ENCODE measurements around the gene CSTB.

DNA sequence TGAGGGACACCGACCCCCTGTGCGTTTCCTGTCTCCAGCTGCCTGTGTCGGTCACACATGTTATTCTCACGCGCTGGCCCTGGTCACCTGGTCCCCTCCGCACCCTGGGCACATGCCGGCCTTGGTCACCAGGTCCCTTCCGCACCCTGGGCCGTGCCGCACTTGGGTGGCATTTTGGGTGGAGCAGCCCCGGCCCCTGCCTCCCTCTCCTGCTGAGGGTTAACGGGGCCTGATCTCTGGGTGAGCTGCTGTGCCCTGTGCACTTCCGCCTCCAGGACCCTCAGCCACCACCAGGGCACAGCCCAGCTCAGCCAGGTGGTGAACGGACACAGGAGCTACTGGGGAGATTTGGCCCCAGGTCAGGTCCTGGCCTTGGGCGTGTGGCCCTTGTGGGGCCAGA is 39.9 kb upstream of the CSTB start:
- TF ChIP-seq, protein P1, sequence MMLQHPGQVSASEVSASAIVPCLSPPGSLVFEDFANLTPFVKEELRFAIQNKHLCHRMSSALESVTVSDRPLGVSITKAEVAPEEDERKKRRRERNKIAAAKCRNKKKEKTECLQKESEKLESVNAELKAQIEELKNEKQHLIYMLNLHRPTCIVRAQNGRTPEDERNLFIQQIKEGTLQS (IDR thresholded peaks at IDR 0.05): no peak
- TF ChIP-seq FOSL1 (IDR thresholded peaks at IDR 0.05; ENCODE audit: low read depth): no peak
- TF ChIP-seq CBX3 (IDR thresholded peaks at IDR 0.05; ENCODE audit: low read depth): no peak
- no peak for TF ChIP-seq EZH2 (IDR thresholded peaks at IDR 0.05)
- TF ChIP-seq, protein P2, sequence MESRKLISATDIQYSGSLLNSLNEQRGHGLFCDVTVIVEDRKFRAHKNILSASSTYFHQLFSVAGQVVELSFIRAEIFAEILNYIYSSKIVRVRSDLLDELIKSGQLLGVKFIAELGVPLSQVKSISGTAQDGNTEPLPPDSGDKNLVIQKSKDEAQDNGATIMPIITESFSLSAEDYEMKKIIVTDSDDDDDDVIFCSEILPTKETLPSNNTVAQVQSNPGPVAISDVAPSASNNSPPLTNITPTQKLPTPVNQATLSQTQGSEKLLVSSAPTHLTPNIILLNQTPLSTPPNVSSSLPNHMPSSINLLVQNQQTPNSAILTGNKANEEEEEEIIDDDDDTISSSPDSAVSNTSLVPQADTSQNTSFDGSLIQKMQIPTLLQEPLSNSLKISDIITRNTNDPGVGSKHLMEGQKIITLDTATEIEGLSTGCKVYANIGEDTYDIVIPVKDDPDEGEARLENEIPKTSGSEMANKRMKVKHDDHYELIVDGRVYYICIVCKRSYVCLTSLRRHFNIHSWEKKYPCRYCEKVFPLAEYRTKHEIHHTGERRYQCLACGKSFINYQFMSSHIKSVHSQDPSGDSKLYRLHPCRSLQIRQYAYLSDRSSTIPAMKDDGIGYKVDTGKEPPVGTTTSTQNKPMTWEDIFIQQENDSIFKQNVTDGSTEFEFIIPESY (IDR thresholded peaks at IDR 0.05; ENCODE audit: extremely low read depth, insufficient replicate concordance, low read length): no peak
- TF ChIP-seq JUND (IDR thresholded peaks at IDR 0.05): no peak
